HG03135 (cell line): ENCODE measurements around the gene NUCB2.
"Not testable (repeated sequence)": the region's sequence is repeated elsewhere in the genome, so short reads cannot be mapped to it uniquely, and the experiment has no call there.

Experiments used
- ATAC-seq: cut with Tn5 transposase; IDR thresholded peaks from one replicate; pipeline ENCODE4 v1.9.1; 2021; ENCODE audit warnings: mild to moderate bottlenecking, moderate library complexity; ENCODE audit not compliant: unreplicated experiment

The NUCB2 gene

GRCh38 chr11:17276236-17277023 is at the start of gene NUCB2:
Gene NUCB2, plus strand, starts transcription at chr11:17276739. Its CDS starts 18,585 bp downstream, at chr11:17295324.
- ATAC-seq, result peak; percentile 98

DNA sequence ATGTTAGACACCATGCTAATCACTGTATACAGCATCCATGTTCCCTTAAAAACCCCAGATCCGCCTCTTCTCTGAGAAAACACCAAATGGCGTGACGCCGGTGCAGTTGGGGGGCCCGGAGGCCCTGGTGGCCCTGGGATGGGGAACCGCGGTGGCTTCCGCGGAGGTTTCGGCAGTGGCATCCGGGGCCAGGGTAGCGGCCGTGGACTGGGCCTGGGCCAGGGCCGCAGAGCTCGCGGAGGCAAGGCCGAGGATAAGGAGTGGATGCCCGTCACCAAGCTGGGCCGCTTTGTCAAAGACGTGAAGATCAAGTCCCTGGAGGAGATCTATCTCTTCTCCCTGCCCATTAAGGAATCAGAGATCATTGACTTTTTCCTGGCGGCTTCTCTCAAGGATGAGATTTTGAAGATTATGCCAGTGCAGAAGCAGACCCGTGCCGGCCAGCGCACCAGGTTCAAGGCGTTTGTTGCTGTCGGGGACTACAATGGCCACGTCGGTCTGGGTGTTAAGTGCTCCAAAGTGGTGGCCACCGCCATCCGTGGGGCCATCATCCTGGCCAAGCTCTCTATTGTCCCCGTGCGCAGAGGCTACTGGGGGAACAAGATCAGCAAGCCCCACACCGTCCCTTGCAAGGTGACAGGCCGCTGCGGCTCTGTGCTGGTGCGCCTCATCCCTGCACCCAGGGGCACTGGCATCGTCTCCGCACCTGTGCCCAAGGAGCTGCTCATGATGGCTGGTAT is 48.2 kb upstream of the NUCB2 start:
- ATAC-seq, result not testable (repeated sequence)

GRCh38 chr11:17229481-17230152 is 46.9 kb upstream of the NUCB2 start:
- no peak for ATAC-seq

- peak; percentile 96 for ATAC-seq
Measured at GRCh38 chr11:17230867-17231851, 45.4 kb upstream of the NUCB2 start.

GRCh38 chr11:17233101-17233500 is 43.4 kb upstream of the NUCB2 start:
- no peak for ATAC-seq

- ATAC-seq, result no peak
Measured at GRCh38 chr11:17238377-17238776, 38.2 kb upstream of the NUCB2 start.

DNA sequence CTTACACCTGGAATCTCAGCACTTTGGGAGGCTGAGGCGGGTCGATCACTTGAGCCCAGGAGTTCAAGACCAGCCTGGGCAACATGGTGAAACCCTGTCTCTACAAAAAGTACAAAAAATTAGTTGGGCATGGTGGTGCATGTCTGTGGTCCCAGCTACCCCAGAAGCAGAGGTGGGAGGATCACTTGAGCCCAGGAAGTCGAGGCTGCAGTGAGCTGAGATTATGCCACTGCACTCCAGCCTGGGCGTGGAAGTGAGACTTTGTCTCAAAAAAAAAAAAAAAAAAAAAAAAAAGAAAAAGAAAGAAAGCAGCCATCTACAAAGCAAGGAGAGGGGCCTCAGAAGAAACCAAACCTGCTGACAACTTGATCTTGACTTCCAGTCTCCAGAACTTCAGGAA is 36.6 kb upstream of the NUCB2 start:
- not testable (repeated sequence) for ATAC-seq

- ATAC-seq, result no peak
Measured at GRCh38 chr11:17240780-17241179, 35.8 kb upstream of the NUCB2 start.

GRCh38 chr11:17242954-17243353 is 33.6 kb upstream of the NUCB2 start:
- ATAC-seq, result not testable (repeated sequence)

- peak; percentile 90 for ATAC-seq
Measured at GRCh38 chr11:17244046-17244445, 32.5 kb upstream of the NUCB2 start.

DNA sequence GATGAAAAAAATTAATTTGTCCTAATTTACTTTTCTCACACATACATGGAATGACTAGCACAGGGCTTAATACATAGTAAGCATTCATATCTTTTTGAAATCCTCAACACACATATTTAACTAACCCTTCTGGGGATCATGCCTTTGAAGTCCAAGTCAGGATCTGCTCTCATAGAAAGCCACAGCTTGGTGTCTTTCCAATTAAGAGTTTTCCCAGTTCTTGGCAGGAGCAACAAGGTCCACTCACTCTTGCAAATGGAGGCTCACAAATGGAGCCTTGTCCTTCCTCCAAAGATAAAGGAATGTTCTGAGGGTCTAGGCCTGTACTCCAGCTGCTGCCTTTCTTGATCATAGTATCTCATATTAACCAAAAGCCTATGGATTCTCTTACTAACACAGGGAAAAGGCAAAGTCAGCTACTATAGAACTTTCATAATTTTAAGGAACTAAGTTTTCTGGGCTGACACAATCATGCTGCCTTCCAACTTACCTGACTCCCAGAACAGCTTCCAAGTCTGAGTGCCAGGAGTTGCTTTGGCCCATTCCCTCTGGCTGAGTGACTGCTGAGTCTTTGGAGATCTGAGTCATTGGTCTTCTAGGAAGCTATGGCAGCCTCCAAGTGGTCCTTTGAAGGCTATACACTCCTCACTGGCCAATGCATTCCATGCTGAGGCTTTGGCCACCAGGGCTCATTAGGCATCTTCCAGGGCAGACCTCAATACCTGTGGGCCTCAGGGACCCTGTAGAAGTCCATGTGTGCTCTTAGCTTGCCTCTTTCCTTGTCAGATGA is 25.8 kb upstream of the NUCB2 start:
- ATAC-seq, result no peak

- ATAC-seq, result no peak
Measured at GRCh38 chr11:17252704-17253103, 23.8 kb upstream of the NUCB2 start.

DNA sequence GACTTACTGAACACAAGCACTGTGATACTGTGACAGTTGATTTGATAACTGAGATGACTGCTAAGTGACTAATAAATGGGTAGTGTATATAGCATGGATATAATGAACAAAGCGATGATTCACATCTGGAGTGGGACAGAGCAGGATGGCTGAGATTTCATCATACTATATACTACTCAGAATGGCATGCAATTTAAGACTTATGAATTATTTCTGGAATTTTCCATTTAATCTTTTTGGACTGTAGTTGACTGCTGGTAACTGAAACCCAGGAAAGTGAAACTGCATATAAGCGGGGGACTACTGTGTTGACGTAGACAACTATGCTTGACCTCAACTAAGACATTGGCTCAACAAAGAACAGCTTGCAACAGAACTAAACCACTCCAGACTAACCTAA is 20.0 kb upstream of the NUCB2 start:
- no peak for ATAC-seq

DNA sequence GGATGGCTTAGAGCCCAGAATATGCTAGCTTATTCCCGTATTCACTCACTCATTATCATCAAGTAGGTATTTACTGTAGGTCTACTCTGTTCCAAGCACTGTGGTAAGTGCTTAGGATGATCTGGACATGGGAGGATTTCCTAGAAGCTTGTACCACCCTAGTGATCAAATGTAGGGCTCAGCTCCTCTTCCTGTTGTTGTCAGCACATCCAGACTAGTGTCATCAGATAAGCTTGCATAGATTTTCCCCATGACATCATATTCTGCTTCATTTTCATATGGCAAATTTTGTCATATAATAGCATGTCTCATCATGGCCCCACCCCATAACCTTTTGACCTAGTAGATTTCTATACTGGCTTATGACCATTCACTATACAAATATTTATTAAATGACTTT is 19.3 kb upstream of the NUCB2 start:
- no peak for ATAC-seq

- ATAC-seq, result no peak
Measured at GRCh38 chr11:17258670-17259069, 17.9 kb upstream of the NUCB2 start.

DNA sequence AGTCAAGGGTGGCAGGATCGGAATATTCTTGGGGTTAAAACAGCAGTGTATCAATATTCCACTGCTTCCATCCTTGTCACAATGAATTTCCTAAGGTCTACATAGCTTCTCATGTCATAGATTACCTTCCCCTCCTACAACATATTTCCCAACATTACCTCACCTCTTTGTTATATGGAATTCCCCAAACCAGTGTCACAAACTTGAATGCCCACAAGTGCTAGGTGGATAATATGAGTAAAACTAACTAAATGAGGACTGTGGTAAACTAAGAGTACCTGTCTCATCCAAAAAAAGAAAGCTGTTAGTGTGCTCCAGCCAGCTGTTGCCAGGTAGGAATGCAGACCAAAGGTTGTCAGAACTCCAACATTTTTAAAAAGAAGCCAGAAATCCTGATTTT is 17.0 kb upstream of the NUCB2 start:
- no peak for ATAC-seq

- ATAC-seq, result no peak
Measured at GRCh38 chr11:17260020-17260419, 16.5 kb upstream of the NUCB2 start.

DNA sequence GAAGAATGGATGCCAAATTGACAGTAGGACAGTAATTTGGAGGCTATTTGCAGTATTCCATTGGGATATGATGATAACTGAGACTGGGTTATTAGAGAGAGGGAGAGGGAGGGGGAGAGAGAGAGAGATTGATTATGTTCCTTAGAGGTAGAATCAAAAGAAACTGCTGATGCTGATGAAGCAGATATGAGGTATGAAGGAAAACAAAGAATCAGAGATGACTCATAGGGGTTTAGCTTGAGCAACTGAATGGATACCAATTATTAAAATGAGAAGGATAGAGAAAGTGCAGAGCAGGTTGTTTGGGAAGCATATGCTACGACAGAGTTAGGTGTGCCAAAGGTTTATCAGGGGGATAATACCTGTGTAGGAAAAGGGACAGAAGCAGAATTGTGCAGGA is 12.8 kb upstream of the NUCB2 start:
- no peak for ATAC-seq

GRCh38 chr11:17266781-17267180 is 9.8 kb upstream of the NUCB2 start:
- no peak for ATAC-seq

DNA sequence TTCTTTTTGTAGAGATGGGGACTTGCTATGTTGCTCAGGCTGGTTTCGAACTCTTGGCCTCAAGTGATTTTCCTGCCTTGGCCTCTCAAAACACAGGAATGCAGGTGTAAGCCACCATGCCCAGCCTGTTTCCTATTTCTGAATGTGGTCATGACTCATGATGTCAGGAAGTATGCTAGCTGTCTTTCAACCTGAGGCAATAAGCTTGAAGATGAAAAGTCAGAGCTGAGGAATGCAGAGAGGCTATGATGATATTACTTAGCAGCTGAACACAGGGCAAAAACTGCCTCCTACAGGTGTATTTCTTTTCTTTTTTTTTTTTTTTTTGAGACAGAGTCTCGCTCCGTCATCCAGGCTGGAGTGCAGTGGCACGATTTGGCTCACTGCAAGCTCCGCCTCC is 9.0 kb upstream of the NUCB2 start:
- ATAC-seq, result no peak
